OCI-M2 (cell line): Measurements from ENCODE around the gene PLEKHM3.

Experiments used
- DNase-seq: peaks from one replicate; lab custom pipeline; 2025; ENCODE audit not compliant: unreplicated experiment; lab: John Stamatoyannopoulos, UW

Gene PLEKHM3

DNA sequence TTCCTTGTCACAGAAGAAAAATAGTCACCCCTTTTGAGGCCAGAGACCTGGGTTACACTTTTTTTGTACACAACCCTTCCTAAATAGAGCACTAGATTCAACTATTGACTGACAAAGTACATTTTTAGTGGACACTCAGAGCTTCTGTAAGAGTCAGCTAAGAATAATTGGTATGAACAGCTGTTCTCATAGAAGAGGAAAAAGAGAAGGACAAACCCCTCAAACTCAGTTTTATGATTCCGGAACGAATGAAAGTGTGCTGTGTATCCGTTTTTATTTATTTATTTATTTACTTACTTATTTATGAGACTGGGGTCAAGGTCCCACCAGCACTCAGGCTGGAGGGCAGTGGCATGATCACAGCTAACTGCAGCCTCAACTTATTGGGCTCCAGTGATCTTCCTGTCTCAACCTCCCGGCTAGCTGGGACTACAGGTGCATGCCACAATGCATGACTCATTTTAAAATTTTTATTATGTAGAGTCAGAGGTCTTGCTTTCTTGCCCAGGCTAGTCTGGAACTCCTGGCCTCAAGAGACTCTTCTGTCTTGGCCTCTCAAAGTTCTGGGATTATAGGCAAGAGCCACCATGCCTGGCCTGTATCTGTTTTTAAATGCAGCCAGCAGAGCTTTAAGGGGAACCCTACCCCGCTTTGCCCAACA lies 219.6 kb downstream of the PLEKHM3 start:
- DNase-seq, result no peak

DNA sequence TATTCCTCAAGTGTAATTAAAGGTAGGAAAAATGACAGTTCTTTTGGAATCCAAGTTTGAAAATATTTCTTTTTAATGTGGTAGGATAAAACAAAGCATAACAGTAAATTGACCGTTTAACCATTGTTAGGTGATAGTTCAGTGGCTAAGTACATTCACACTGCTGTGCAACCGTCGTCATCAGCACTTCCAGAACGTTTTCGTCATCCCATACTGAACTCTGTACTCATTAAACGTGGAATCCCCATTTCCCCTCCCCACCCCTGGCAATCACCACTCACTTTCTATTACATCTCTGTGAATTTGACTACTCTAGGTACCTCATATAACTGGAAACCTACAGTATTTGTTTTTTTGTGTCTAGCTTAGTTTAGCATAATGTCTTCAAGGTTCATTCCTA lies 222.7 kb downstream of the PLEKHM3 start:
- DNase-seq, result no peak

DNA sequence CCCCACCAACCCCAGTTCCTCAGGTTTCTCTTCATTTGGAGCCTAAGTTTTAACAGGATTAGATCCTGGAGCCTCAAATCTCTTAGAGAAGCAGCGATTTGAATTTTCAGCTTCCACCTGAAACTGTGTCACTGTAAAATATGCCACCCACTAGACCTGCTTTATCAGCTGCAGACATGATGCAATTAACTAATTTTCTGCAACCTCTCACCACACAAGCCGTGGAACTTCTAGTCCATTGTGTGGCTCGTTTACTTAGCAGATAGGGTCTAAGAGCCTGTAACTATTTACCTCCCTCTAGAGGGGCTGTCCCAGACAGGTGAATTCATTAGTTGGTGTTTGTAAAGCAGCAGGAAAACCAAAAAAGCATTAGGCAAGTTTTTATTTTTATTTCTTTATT lies 224.1 kb downstream of the PLEKHM3 start:
- no peak for DNase-seq

DNA sequence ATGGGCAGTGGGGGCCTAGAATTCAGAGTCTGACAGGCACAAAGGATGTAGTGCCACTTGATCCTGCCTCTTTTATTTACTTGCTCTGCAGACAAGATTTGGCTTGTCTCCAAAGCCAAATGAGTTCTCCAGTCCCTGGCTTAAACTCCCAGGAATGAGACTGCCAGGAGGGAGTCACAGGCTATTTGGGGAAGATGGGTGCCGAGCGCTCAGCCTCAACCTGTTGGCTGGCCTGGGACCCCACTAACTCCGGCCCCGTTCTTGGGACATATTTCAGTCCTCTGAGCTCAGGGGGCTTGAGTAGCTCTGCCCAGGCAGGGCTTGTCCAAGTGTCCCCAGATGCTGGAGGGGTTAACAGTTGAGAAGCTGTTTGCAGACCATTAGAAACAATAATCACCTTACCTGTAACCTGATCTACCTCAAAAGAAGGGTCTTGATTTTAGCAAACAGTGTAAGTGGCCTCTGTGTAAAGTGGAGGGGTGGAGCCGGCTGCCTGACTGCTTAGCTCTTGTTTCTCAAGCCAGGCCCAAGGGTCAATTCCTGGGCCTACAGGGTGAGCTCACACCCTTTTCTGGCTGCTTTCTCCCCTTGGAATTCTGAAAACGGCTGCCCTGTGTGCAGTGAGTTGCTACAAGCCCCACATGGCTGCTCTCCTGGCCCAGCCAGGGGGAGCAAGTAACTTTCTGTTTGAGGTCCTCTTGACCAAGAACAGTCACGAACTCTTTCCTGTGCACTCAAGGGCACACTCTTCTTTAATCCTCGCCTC lies 228.6 kb downstream of the PLEKHM3 start:
- DNase-seq, result no peak

DNA sequence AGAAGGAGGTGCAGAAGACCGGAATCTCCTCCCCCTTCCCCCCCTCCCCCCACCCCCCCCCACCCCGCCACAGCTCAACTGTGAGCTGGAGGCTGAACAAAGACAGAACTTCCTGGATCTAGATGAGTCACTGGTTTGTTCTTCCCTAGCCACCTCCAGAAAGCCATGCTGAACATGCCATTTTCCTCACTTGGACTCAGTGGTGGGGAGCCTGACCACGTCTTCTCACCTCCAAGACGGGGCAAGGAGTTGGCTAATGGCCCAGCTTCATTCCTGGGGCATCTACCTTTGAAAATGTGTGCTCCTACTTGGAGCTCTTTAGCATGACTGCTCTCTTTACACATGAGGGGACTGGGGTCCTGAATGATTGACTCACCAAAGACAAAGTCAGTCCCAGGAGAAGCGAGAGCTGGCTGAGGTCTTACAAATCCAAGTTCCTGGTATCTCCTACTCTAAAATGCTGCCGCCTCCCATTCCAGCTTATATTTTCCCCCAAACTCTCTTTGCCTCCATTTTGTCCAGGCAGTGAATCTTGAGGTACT lies 233.0 kb downstream of the PLEKHM3 start:
- DNase-seq, result no peak

DNA sequence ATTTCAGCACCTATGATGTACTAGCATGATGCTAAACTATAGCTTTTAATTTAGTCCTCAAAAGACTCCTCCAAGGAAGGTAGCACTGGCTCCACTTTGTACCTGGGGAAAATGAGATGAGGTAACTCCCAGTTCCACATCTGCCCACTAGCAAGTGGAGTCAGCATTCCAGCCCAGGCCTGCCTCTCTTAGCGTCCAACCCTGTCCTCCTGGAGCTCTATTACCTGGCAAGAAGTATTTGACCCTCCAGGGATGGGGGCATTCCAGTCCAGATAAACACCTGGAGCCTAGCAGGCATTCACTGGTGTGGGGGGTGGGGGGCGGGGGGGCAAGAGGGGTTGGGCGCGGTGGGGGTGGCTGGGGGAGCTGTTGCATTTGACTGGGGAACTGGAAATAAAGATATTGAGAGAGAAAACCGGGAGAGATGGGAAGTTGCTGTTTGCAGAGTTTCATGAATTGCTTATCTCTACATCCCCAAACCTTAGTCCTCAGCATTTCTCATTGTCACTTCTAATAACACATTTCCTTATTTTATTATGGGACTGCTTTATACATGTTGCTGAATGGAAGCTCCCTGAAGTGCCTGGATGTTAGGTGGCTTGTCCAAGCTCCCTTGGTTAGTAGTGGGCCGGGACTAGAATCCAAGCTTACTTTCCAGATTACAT lies 233.6 kb downstream of the PLEKHM3 start:
- no peak for DNase-seq

DNA sequence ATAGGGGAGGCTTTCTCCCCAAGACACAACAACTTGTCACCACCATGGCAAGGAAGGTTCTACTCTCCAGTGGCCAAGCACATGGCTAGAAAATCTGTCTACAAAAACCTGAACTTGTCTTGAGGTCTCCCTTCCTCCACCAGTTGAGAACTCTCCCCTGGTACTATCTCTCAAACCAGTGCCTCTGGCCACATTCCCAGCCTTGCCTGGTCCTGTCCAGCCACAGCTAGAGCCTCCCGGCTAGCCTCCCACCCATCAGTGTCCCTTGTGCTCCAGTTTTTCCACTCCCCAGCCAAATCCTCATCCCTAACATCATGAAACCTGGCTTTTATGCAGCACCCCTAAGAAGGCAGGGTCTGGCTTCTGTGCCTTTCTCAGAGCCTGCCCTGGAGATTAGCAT lies 234.4 kb downstream of the PLEKHM3 start:
- DNase-seq, result no peak

DNA sequence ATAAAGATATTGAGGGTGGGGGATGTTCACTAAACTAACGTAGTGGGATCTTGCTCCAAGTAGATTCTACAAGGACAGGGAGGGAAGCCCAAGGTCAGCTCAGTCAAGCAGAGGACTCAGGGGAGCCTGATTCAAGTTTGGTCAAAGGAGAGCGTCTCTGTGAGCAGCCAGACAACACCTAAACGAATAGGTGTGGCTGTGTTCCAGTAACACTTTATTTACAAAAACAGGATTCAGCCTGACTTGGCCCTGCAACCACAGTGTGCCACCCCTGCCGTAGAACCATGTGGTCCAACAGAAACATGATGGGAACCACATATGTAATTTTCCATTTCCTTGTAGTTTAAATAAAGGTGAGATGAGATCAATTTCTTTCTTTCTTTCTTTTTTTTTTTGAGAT lies 237.5 kb downstream of the PLEKHM3 start:
- no peak for DNase-seq

DNA sequence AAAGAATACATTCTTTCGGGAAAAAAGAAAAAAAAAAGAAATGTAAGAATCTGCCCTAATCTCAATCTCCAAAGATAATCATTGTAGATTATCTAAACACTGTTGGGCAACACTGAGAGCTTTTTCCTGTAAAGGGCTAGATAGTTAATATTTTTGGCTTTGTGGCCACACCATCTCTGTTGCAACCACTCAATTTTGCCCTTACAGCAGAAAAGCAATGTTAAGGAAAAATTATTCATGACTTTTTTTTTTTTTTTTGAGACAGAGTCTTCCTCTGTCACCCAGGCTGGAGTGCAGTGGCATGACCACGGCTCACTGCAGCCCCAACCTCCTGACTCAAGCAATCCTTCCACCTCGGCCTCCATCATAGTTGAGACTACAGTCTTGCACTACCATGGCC lies 238.3 kb downstream of the PLEKHM3 start:
- DNase-seq, result no peak

DNA sequence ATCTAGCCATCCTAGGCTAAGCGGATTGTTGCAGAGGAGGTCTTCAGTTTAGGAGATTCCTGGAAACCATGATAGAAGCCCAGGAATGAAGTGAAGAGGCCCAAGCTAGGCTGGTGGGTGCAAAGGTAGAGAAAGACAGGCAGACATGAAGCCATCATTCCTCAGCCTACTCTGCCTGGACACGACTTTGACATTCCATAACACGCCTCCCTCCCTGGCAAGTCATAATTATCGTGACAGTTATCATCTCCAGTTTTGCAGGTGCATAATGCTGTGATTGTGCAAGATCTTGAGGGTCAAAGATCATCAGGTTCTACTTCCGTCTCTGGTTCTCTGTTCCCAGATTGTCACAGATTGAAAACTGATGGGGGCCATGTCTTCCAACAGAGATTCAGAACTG lies 240.4 kb downstream of the PLEKHM3 start:
- DNase-seq, result no peak

DNA sequence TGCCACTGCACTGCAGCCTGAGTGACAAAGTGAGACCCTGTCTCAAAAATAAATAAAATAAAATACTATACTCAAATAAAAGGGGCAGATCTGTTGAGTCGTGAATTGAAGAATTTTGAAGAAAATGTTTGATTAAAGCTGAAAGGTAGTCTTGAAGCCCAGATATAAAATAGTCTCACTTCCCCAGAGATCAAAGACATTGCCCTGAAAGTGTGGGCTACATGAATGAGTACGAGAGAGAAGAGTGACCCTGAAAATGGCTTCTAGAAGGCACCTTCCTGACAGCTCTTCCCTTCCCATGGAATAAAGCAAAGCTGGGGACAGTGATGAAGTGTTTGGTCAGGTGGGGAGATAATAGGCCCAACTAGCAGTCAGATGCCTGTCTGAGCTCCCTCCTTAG lies 241.8 kb downstream of the PLEKHM3 start:
- DNase-seq, result no peak

DNA sequence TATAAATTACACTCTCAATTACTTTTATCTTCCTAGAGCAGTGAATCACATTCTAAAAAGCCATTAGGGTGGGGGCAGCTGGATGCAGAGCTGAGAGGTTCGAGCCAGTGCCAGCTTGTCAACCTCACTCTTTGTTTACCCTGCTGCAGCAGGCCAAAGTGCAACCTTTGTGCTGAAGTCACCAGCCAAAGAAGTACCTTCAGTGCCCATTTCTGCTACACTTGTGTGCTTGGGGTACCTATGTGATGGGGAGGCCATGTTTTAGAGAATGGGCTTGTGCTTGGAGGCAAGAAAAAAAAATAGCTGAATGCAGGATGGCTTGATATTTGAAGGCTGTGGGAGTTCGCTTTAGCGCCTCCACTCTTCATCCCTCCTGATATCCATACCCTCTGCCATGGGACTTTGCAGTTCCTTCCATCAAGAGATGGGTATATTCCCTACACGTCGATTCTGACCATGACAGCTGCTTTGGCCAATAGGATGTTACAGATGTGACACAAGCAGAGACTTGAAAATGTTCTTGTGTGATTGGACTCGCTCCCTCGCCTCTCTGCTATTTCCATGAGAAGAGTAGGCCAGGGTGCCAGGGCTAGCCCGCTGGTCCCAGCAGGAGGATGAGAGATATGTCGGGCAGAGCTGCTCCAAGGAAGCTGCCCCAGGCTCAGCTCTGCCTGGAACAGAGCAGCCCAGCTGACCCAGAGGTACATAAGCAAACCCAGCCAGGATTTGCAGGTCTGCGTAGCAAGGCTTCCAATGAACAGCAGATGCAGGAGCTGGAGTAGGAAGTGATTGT lies 242.9 kb downstream of the PLEKHM3 start:
- DNase-seq, result no peak

DNA sequence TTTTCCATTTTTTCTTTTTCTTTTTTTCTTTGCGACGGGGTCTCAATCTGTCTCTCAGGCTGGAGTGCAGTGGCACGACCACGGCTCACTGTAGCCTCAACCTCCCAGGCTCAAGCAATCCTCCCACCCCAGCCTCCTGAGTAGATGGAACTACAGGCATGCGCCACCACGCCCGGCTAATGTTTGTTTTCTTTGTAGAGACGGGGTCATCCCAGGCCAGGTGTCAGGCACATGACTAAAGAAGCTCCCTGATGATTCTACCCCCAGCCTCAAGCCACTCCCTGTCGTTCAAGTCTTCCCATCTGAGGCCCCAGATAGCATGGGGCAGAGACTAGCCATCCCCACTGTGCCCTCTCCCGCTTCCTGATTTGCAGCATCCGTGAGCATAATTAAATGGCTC lies 245.8 kb downstream of the PLEKHM3 start:
- DNase-seq, result no peak

DNA sequence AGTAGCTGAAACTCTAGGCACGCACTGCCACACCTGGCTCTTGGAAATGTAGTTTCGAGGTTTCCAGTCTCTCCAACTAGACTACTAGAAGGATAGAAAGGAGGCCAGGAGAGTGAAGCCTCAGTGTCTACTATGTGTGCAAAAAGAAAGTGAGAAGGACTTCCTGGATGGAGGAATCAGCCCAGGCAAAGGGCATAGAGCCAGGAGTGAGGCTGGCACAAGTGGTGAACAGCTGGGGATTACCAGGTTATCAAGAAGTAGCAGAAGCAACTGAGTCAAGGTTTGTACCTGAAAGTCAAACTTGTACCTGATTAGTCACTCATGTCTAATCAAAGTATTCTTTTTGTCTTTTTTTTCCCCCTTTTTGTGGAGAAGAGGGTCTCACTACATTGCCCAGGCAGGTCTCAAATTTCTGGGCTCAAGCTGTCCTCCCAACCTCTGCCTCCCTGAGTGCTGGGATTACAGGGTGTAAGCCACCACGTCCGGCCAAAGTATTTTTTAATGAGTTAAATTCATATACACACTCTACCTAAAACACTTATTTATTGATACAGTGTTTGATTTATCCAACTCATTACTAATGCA lies 246.9 kb downstream of the PLEKHM3 start:
- DNase-seq, result no peak

DNA sequence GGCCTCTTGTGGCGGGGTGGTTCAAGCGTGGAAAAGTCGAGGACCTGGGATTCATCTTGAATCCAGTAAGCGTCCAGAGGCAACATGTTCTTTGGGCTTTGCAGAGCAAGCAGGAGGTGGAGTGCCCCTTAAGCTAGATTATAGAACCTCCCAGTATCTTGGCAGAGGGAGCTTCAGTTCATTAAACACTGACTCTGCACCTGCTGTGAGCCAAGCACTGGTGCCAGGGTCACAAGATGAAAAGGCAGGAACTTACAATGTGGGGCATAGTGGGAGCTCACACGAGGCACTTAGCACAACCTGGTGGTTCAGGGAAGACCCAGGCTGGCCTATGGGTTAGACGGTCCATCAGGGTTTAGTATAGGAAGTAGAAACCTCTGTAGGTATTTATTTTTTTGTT lies 248.2 kb downstream of the PLEKHM3 start:
- DNase-seq, result no peak

DNA sequence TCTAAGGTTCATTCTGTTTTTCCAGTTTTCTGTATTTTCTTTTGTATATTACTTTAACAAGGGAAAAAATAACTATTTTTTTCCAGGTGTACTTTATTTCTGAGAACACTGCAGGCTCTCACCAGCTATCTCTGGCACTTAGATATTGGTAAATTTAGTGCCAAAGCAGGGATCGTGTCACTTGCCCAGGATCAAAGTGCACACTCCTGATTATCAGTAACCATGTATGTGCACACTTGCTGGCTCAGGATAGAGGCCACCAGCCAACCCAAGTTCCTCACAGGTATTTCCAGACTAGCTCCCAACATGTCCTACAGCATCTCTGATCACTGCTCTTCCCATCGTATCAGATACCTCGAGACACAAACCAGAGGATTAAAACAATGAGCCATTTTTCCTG lies 249.9 kb downstream of the PLEKHM3 start:
- no peak for DNase-seq

DNA sequence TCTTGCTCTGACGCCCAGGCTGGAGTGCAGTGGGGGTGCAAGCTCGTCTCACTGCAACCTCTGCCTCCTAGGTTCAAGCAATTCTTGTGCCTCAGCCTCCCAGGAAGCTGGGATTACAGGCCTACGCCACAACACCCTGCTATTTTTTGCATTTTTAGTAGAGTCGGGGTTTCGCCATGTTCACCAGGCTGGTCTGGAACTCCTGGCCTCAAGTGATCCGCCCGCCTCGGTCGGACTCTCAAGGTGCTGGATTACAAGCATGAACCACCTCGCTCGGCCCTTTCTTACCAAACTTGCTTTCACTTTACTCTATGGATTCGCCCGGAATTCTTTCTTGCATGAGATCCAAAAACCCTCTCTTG lies 252.5 kb downstream of the PLEKHM3 start:
- no peak for DNase-seq

DNA sequence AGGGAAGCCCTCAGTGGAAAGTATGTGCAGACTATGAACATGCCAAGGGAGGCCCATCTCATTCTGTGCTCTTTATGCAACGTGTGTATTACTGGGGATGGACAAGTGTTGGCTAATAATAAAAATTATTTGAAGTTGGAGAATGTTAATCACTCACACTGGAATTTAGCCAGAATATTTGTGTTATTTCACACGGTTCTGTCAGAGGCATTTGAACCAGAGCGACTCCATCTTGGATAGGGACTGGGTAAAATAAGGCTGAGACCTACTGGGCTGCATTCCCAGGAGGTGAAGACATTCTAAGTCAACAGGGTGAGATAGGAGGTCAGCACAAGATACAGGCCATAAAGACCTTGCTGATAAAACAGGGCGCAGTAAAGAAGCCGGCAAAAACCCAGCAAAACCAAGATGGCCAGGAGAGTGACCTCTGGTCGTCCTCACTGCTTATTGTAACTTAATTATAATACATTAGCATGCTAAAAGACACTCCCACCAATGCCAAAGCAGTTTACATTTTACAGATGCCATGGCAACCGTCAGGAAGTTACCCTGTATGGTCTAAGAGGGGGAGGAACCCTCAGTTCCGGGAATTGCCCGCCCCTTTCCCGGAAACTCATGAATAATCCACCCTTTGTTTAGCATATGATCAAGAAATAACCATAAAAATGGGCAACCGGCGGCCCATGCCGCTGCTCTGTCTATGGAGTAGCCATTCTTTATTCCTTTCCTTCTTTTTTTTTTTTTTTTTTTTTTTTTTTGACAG lies 253.1 kb downstream of the PLEKHM3 start:
- DNase-seq, result no peak

DNA sequence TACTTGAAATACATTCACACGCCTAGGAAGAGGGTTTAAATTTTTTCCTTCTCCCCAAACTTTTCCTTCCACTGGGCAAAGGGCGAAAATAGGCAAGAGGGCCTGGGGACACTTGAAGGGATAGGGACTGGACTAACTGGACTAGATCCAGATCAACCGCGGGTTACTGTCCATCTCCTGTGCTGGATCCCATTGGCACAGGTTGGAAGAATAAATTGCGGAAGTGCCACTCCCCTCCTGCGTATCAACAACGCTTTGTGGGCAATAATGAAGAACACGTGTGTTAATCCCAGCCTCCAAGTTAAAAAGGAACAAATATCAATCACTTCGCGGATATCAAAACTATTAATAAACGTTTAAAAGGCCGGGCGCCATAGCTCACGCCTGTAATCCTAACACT lies 253.9 kb downstream of the PLEKHM3 start:
- no peak for DNase-seq
